HG03159 (cell line): ENCODE data around the gene HS3ST4.
"Not testable (repeated sequence)": the region's sequence is repeated elsewhere in the genome, so short reads cannot be mapped to it uniquely, and the experiment has no call there.

Source experiments
- ATAC-seq: cut with Tn5 transposase; IDR thresholded peaks from one replicate; pipeline ENCODE4 v1.9.1; 2021; ENCODE audit warnings: mild to moderate bottlenecking, moderate library complexity; ENCODE audit not compliant: unreplicated experiment

The HS3ST4 gene

GRCh38 chr16:25729188-25729915 is 37.6 kb downstream of the HS3ST4 start:
- no peak for ATAC-seq

DNA sequence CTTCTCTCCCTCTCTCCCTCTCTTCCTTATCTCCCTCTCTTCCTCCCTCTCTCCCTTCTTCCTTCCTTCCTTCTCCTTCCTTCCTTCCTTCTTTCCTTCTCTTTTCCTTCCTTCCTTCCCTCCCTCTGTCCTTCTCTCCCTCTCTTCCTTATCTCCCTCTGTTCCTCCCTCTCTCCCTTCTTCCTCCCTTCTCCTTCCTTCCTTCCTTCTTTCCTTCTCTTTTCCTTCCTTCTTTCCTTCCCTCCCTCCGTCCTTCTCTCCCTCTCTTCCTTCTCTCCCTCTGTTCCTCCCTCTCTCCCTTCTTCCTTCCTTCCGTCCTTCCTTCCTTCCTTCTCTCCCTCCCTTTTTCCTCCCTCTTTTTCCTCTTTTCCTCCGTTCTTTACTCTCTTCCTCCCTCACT is 38.6 kb downstream of the HS3ST4 start:
- no peak for ATAC-seq

- ATAC-seq: no peak
Measured at GRCh38 chr16:25734430-25735385, 42.9 kb downstream of the HS3ST4 start.

- no peak for ATAC-seq
Measured at GRCh38 chr16:25735645-25736044, 43.9 kb downstream of the HS3ST4 start.

DNA sequence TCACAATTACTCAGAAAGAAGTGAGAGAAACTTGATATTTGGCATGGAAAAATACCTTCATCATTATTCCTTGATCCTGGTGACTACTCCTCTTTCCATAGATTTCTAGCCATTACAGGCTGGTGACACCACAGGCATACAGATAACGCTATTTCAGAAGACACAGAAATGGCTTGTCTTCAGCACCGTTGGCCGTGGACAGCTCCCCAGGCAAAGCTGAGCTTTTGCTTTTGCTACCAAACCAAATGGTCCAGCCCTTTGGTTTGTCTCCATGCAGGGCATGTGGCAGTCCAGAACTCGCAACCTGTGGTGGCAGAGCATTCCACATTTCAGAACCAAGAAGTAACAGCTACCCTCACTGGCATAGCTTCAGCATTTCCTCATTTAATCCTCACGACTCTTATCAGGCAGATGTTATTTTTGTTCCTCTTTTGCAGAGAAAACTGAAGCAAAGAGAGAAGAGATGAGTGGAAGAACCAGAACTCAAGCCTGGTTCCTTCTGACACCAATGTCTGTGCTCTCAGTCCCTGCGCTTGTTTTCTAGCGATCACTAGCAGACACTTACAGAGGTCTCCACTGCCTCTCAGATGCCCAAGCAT is 55.5 kb downstream of the HS3ST4 start:
- ATAC-seq: no peak

- ATAC-seq: no peak
Measured at GRCh38 chr16:25748092-25748654, 56.4 kb downstream of the HS3ST4 start.

- ATAC-seq: no peak
Measured at GRCh38 chr16:25750488-25751216, 58.9 kb downstream of the HS3ST4 start.

GRCh38 chr16:25751230-25751835 is 59.6 kb downstream of the HS3ST4 start:
- ATAC-seq: no peak

- ATAC-seq: no peak
Measured at GRCh38 chr16:25764466-25764865, 72.7 kb downstream of the HS3ST4 start.

GRCh38 chr16:25771216-25771615 is 79.5 kb downstream of the HS3ST4 start:
- no peak for ATAC-seq

DNA sequence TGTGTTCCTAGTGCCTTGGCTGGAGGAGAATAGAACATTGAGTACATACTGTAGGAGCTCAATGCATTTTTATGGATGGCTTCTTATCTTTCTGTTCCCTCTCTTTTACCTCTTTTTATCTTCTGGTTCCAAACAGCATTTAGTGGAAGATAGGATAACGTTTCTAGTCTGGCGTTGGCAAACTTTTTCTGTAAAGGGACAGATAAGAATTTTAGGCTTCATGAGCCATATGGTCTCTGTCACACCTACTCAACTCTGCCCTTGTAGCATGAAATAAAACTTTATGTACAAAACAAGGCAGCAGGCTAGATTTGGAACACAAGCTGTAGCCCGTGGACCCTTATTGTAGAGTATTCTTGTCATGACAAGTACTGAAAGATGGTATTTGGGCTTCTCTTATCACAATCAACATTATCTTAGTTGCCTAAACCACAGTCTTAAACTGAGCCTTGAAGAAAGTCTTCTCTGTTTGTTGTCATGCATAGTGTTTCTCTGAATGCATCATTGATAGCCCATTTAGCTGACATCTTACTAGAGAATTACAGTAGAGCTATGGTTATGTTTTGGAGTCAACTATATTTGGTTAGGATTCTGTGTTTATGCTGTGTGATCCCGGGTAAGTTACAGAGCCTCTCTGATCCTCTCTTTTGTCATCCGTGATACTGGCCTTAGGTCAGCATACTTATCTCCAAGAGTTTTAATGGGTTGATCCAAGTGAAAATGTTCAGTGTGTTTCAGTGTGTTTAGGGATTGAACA is 80.2 kb downstream of the HS3ST4 start:
- ATAC-seq: no peak

DNA sequence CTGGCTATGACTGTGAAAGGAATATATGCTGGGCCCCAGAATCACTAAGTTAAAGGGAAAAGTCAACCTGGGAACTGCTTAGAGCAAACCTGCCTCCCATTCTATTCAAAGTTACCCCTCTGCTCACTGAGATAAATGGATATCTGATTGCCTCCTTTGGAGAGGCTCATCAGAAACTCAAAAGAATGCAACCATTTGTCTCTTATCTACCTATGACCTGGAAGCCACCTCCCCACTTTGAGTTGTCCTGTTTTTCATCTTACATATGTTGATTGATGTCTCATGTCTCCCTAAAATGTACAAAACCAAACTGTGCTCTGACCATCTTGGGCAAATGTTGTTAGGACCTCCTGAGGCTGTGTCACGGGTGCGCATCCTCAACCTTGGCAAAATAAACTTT is 84.5 kb downstream of the HS3ST4 start:
- ATAC-seq: not testable (repeated sequence)

GRCh38 chr16:25783226-25783625 is 91.5 kb downstream of the HS3ST4 start:
- ATAC-seq: no peak

- ATAC-seq: no peak
Measured at GRCh38 chr16:25785361-25785760, 93.6 kb downstream of the HS3ST4 start.

GRCh38 chr16:25786748-25787147 is 95.0 kb downstream of the HS3ST4 start:
- no peak for ATAC-seq

DNA sequence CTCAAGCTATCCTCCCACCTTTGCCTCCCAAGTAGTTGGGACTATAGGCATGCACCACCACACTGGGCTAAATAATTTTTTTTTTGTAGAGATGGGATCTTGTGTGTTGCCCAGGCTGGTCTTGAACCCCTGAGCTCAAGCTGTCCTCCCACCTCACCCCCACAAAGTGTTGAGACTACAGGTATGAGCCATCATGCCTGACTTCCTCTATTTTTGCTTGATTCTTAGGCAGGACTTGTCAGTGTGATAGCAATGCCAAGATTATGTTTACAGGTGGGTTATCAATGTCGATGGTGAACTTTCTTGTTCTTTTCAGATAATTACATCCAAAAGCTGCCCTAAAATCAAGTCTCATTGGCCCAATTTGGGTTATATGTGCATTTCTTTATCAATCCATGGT is 96.9 kb downstream of the HS3ST4 start:
- ATAC-seq: no peak

GRCh38 chr16:25796239-25796638 is 104.5 kb downstream of the HS3ST4 start:
- ATAC-seq: no peak

GRCh38 chr16:25798065-25798464 is 106.3 kb downstream of the HS3ST4 start:
- ATAC-seq: no peak

GRCh38 chr16:25799816-25800215 is 108.1 kb downstream of the HS3ST4 start:
- no peak for ATAC-seq
